Measurements from ENCODE around the gene EGFLAM. TPM values are rescaled to one million over a fixed set of nuclear protein-coding genes. Genes with fewer than 3 reads are reported as not detected.

Gene EGFLAM
- total and polyA plus RNA-seq, 11 donors: 4.7 to 19.4 (median 8.0) TPM

- H3K9me3 ChIP-seq: no peaks in the 10 kb centered on the region
- H3K36me3 ChIP-seq: peaks cover 0 to 4% (median 0%) of the 10 kb centered on the region in 9 donors
- TF ChIP-seq, protein P1, sequence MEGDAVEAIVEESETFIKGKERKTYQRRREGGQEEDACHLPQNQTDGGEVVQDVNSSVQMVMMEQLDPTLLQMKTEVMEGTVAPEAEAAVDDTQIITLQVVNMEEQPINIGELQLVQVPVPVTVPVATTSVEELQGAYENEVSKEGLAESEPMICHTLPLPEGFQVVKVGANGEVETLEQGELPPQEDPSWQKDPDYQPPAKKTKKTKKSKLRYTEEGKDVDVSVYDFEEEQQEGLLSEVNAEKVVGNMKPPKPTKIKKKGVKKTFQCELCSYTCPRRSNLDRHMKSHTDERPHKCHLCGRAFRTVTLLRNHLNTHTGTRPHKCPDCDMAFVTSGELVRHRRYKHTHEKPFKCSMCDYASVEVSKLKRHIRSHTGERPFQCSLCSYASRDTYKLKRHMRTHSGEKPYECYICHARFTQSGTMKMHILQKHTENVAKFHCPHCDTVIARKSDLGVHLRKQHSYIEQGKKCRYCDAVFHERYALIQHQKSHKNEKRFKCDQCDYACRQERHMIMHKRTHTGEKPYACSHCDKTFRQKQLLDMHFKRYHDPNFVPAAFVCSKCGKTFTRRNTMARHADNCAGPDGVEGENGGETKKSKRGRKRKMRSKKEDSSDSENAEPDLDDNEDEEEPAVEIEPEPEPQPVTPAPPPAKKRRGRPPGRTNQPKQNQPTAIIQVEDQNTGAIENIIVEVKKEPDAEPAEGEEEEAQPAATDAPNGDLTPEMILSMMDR (IDR thresholded peaks at IDR 0.05): no peak
- no peak for TF ChIP-seq POLR2A (IDR thresholded peaks at IDR 0.05)
- no peak overlapping the region for H3K4me3 ChIP-seq
- ATAC-seq (no peak), DNase-seq (no peak)
- peaks cover 0 to 25% (median 5%) of the 10 kb centered on the region in 12 donors for H3K4me1 ChIP-seq
- H3K27ac ChIP-seq: no peak overlapping the region
- WGBS, 4 donors: 72 to 89% (median 85%) methylated on average over 2 to 3 of the region's 3 CpGs
- intact Hi-C loops (cut with DNase I): no loop called here
- peaks cover 0 to 75% (median 0%) of the 10 kb centered on the region in 9 donors for H3K27me3 ChIP-seq
Measured at GRCh38 chr5:38453506-38453905, 195.1 kb downstream of the EGFLAM start.

GRCh38 chr5:38453921-38454320, 195.6 kb downstream of the EGFLAM start:
- no peak overlapping the region for H3K4me3 ChIP-seq
- intact Hi-C loops (cut with DNase I): no loop called here
- H3K27ac ChIP-seq: no peak overlapping the region
- H3K4me1 ChIP-seq: peaks cover 0 to 21% (median 1%) of the 10 kb centered on the region in 12 donors
- no peak for DNase-seq
- no peak for ATAC-seq
- peaks cover 0 to 4% (median 0%) of the 10 kb centered on the region in 9 donors for H3K36me3 ChIP-seq
- H3K9me3 ChIP-seq: no peaks in the 10 kb centered on the region
- H3K27me3 ChIP-seq: peaks cover 0 to 71% (median 0%) of the 10 kb centered on the region in 9 donors
- TF ChIP-seq POLR2A (IDR thresholded peaks at IDR 0.05): no peak
- TF ChIP-seq, protein P1 (IDR thresholded peaks at IDR 0.05): no peak
- 91 to 97% (median 93%) methylated on average over 11 of the region's 11 CpGs for WGBS, 4 donors

GRCh38 chr5:38455796-38456330, 197.5 kb downstream of the EGFLAM start:
- WGBS, 4 donors: 82 to 87% (median 85%) methylated on average over 8 of the region's 8 CpGs
- no peaks in the 10 kb centered on the region for H3K9me3 ChIP-seq
- ATAC-seq (no peak), DNase-seq (no peak)
- peaks cover 0 to 9% (median 0%) of the 10 kb centered on the region in 9 donors for H3K36me3 ChIP-seq
- TF ChIP-seq, protein P1 (IDR thresholded peaks at IDR 0.05): no peak
- no peak for TF ChIP-seq POLR2A (IDR thresholded peaks at IDR 0.05)
- H3K27me3 ChIP-seq: peaks cover 0 to 63% (median 0%) of the 10 kb centered on the region in 9 donors
- intact Hi-C loops (cut with DNase I): no loop called here
- H3K27ac ChIP-seq: no peak overlapping the region
- H3K4me3 ChIP-seq: no peak overlapping the region
- H3K4me1 ChIP-seq: peaks cover 0 to 6% (median 0%) of the 10 kb centered on the region in 12 donors

- no peak for ATAC-seq
Measured at GRCh38 chr5:38456657-38457399, 198.5 kb downstream of the EGFLAM start.

More at GRCh38 chr5:38456657-38457399, 198.5 kb downstream of the EGFLAM start:
- no peak overlapping the region for H3K27ac ChIP-seq
- H3K27me3 ChIP-seq: peaks cover 0 to 55% (median 0%) of the 10 kb centered on the region in 9 donors
- H3K4me3 ChIP-seq: no peak overlapping the region
- WGBS, 4 donors: 88 to 92% (median 91%) methylated on average over 4 of the region's 4 CpGs
- H3K9me3 ChIP-seq: no peaks in the 10 kb centered on the region
- H3K4me1 ChIP-seq: no peaks in the 10 kb centered on the region
- peaks cover 0 to 9% (median 0%) of the 10 kb centered on the region in 9 donors for H3K36me3 ChIP-seq
- intact Hi-C loops (cut with DNase I): no loop called here
- DNase-seq: no peak
- no peak for TF ChIP-seq POLR2A (IDR thresholded peaks at IDR 0.05)
- TF ChIP-seq, protein P1 (IDR thresholded peaks at IDR 0.05): no peak

Data from heart left ventricle (tissue), 16 donors.